ENCODE measurements around the gene MKNK1.

MKNK1 gene

GRCh38 chr1:46522184-46522968, 81.7 kb downstream of the MKNK1 start:
- peak; percentile 14 for DNase-seq (ENCODE audit: low spot score)

- DNase-seq (ENCODE audit: low spot score): no peak
Measured at GRCh38 chr1:46521414-46521813, 82.7 kb downstream of the MKNK1 start.

GRCh38 chr1:46520063-46520911, 83.8 kb downstream of the MKNK1 start:
- no peak for DNase-seq (ENCODE audit: low spot score)

- DNase-seq (ENCODE audit: low spot score): no peak
Measured at GRCh38 chr1:46519209-46519608, 84.9 kb downstream of the MKNK1 start.

GRCh38 chr1:46517932-46518498, 86.1 kb downstream of the MKNK1 start:
- no peak for DNase-seq (ENCODE audit: low spot score)

- DNase-seq (ENCODE audit: low spot score): no peak
Measured at GRCh38 chr1:46517010-46517600, 87.0 kb downstream of the MKNK1 start.

GRCh38 chr1:46516200-46516950, 87.7 kb downstream of the MKNK1 start:
- peak; percentile 13 for DNase-seq (ENCODE audit: low spot score)

GRCh38 chr1:46515576-46515975, 88.5 kb downstream of the MKNK1 start:
- no peak for DNase-seq (ENCODE audit: low spot score)

GRCh38 chr1:46513536-46513935, 90.5 kb downstream of the MKNK1 start:
- no peak for DNase-seq (ENCODE audit: low spot score)

GRCh38 chr1:46512792-46513190, 91.3 kb downstream of the MKNK1 start:
- DNase-seq (ENCODE audit: low spot score): no peak

- no peak for DNase-seq (ENCODE audit: low spot score)
Measured at GRCh38 chr1:46512135-46512791, 91.8 kb downstream of the MKNK1 start.

GRCh38 chr1:46510998-46511365, 93.1 kb downstream of the MKNK1 start:
- DNase-seq (ENCODE audit: low spot score): no peak

GRCh38 chr1:46510341-46510997, 93.6 kb downstream of the MKNK1 start:
- no peak for DNase-seq (ENCODE audit: low spot score)

- no peak for DNase-seq (ENCODE audit: low spot score)
Measured at GRCh38 chr1:46508757-46509156, 95.3 kb downstream of the MKNK1 start.
